ENCODE measurements around the gene PRDM2. TPM values are rescaled to one million over a fixed set of nuclear protein-coding genes. Genes with fewer than 3 reads are reported as not detected.

The PRDM2 gene
- total and polyA plus RNA-seq, 2 of the 13 experiments (the other 11 are each of a cell fraction or from before 2014, with no cell fraction given) = 4.0 to 6.5 TPM

- FAIRE-seq (no peak), ATAC-seq (peak; percentile 67), DNase-seq (ENCODE audit: low spot score) (peak; percentile 27)
- Histone ChIP-seq H3K9ac (ENCODE audit: insufficient read depth, low read depth, low read length) (no peak overlapping the region), H3K4me3 (replicated peaks in 1 of 3; ENCODE audit: insufficient read depth in 1 of 3, low read depth in 2 of 3, low read length in 3 of 3) (no peak overlapping the region), H3K36me3 (replicated peaks in 1 of 2; ENCODE audit: control insufficient read depth in 1 of 2, insufficient read depth in 2 of 2, low read length in 2 of 2) (no peaks in the 10 kb centered on the region), H3K4me1 (ENCODE audit: insufficient read depth, low read length) (no peaks in the 10 kb centered on the region), H3K79me2 (ENCODE audit: insufficient read depth, low read length) (no peaks in the 10 kb centered on the region), H3K27me3 (ENCODE audit: control insufficient read depth in 1 of 2, insufficient read depth in 2 of 2, low read length in 2 of 2) (no peaks in the 10 kb centered on the region), H2AFZ (ENCODE audit: low read length) (no peak overlapping the region), H4K20me1 (ENCODE audit: insufficient read depth, low read length) (peaks cover 4% of the 10 kb centered on the region; the same call in 1 of the 2 replicates), H3K4me2 (ENCODE audit: low read depth, low read length) (no peak overlapping the region), H3K9me3 (ENCODE audit: low read length) (no peaks in the 10 kb centered on the region), H3K27ac (ENCODE audit: extremely low read length, insufficient read depth, low read length) (no peak overlapping the region)
- ChIA-PET CTCF (ENCODE audit: low intra/inter-chr PET ratio, low total read pairs) (interaction anchor here (1.0 kb wide), 1 partner anchor 142 kb away, joined by 3 read pairs; no protein-coding TSS in a partner anchor), POLR2A (no interaction called here)
- BruUV-seq (replicated peaks) = no TSS peak
- 21% methylated on average over 7 of the region's 7 CpGs for WGBS (ENCODE audit: low lambda C conversion rate)
- in situ Hi-C loops (cut with HindIII; ENCODE audit: extremely low pct_ligation_motif_present, low pct_unique_long_range_greater_than_20kb) (loop anchor here (5.0 kb wide), 1 partner anchor 140 kb away; no protein-coding TSS in a partner anchor), intact Hi-C loops (cut with micrococcal nuclease; ENCODE audit: unreplicated experiment) (no loop called here)
- TF ChIP-seq, protein P1, sequence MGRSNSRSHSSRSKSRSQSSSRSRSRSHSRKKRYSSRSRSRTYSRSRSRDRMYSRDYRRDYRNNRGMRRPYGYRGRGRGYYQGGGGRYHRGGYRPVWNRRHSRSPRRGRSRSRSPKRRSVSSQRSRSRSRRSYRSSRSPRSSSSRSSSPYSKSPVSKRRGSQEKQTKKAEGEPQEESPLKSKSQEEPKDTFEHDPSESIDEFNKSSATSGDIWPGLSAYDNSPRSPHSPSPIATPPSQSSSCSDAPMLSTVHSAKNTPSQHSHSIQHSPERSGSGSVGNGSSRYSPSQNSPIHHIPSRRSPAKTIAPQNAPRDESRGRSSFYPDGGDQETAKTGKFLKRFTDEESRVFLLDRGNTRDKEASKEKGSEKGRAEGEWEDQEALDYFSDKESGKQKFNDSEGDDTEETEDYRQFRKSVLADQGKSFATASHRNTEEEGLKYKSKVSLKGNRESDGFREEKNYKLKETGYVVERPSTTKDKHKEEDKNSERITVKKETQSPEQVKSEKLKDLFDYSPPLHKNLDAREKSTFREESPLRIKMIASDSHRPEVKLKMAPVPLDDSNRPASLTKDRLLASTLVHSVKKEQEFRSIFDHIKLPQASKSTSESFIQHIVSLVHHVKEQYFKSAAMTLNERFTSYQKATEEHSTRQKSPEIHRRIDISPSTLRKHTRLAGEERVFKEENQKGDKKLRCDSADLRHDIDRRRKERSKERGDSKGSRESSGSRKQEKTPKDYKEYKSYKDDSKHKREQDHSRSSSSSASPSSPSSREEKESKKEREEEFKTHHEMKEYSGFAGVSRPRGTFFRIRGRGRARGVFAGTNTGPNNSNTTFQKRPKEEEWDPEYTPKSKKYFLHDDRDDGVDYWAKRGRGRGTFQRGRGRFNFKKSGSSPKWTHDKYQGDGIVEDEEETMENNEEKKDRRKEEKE (IDR thresholded peaks at IDR 0.05) = no peak
- TF ChIP-seq ZFP62 (CRISPR knock-in tag; IDR thresholded peaks at IDR 0.05) (no peak), STAG1 (CRISPR knock-in tag; IDR thresholded peaks at IDR 0.05) (peak; percentile 9; the same call in 1 of the 2 replicates), FOXP1 (IDR thresholded peaks at IDR 0.05) (no peak), FOXP1 (CRISPR knock-in tag; IDR thresholded peaks at IDR 0.05) (0 out of 2 replicates have a peak, but pooled peaks have one; percentile 29), TCF12 (IDR thresholded peaks at IDR 0.05) (no peak), TCF12 (CRISPR knock-in tag; IDR thresholded peaks at IDR 0.05) (no peak), XRCC5 (optimal IDR thresholded peaks at IDR 0.05; ENCODE audit: low read length) (peak; percentile 58), ZNF550 (CRISPR knock-in tag; IDR thresholded peaks at IDR 0.05; ENCODE audit: borderline replicate concordance) (no peak), SMC3 (IDR thresholded peaks at IDR 0.05; ENCODE audit: low read length) (0 out of 2 replicates have a peak, but pooled peaks have one; percentile 7), NR2F2 (IDR thresholded peaks at IDR 0.05; ENCODE audit: borderline replicate concordance, low read depth) (no peak), ZNF790 (CRISPR knock-in tag; IDR thresholded peaks at IDR 0.05; ENCODE audit: borderline replicate concordance) (no peak), NFE2L1 (CRISPR knock-in tag; IDR thresholded peaks at IDR 0.05; ENCODE audit: borderline replicate concordance) (no peak)
- TF ChIP-seq, protein P2, sequence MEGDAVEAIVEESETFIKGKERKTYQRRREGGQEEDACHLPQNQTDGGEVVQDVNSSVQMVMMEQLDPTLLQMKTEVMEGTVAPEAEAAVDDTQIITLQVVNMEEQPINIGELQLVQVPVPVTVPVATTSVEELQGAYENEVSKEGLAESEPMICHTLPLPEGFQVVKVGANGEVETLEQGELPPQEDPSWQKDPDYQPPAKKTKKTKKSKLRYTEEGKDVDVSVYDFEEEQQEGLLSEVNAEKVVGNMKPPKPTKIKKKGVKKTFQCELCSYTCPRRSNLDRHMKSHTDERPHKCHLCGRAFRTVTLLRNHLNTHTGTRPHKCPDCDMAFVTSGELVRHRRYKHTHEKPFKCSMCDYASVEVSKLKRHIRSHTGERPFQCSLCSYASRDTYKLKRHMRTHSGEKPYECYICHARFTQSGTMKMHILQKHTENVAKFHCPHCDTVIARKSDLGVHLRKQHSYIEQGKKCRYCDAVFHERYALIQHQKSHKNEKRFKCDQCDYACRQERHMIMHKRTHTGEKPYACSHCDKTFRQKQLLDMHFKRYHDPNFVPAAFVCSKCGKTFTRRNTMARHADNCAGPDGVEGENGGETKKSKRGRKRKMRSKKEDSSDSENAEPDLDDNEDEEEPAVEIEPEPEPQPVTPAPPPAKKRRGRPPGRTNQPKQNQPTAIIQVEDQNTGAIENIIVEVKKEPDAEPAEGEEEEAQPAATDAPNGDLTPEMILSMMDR (CRISPR knock-in tag; IDR thresholded peaks at IDR 0.05) = peak; percentile 47
Measured at GRCh38 chr1:13807209-13807608, 107.2 kb downstream of the PRDM2 start.

All from HepG2 (cell line).